SK-N-MC (cell line): ENCODE results near the gene LCE2D.

Experiments
- EZH2 ChIP-seq: fragments of 200-600 bp; sonication (generic); IDR thresholded peaks from one replicate; pipeline ENCODE4 v1.6.1; 2017; ENCODE audit warnings: antibody characterized with exemption
- FOXP2 ChIP-seq: optimal IDR thresholded peaks from 2 replicates; pipeline ENCODE3; 2011; ENCODE audit warnings: mild to moderate bottlenecking, moderate library complexity; ENCODE audit not compliant: insufficient read depth; ENCODE audit errors: extremely low read length, control extremely low read depth
- POLR2AphosphoS5 ChIP-seq: IDR thresholded peaks from 2 replicates; pipeline ENCODE4 v1.6.1; 2012; ENCODE audit warnings: mild to moderate bottlenecking, low read depth, low read length, borderline replicate concordance

GRCh38 chr1:152667648-152668047 lies 4.5 kb downstream of the LCE2D start:
- TF ChIP-seq EZH2: no peak
- no peak for TF ChIP-seq POLR2AphosphoS5
- TF ChIP-seq FOXP2: no peak
